Myocyte (in vitro differentiated cells): ENCODE results near the gene INPP5B. TPM values are rescaled to one million over a fixed set of nuclear protein-coding genes. Genes with fewer than 3 reads are reported as not detected.
A peak's percentile ranks its signal among the peaks of the same experiment; 100 is the strongest.
"Not testable (repeated sequence)": the region's sequence is repeated elsewhere in the genome, so short reads cannot be mapped to it uniquely, and the experiment has no call there.

Experiments used
- DNase-seq: peaks from one replicate; pipeline ENCODE4 v3.0.0-alpha.2; 2012; ENCODE audit warnings: low read depth
- total RNA-seq: library from RNA; depleted of rRNA; stranded (reverse); fragments of >200 nt; gene quantifications from 2 replicates; pipeline ENCODE4 v1.2.3, GENCODE V29; 2014

The INPP5B gene
- total RNA-seq, 1 donor from 2014 or later, result 15.7 TPM

DNA sequence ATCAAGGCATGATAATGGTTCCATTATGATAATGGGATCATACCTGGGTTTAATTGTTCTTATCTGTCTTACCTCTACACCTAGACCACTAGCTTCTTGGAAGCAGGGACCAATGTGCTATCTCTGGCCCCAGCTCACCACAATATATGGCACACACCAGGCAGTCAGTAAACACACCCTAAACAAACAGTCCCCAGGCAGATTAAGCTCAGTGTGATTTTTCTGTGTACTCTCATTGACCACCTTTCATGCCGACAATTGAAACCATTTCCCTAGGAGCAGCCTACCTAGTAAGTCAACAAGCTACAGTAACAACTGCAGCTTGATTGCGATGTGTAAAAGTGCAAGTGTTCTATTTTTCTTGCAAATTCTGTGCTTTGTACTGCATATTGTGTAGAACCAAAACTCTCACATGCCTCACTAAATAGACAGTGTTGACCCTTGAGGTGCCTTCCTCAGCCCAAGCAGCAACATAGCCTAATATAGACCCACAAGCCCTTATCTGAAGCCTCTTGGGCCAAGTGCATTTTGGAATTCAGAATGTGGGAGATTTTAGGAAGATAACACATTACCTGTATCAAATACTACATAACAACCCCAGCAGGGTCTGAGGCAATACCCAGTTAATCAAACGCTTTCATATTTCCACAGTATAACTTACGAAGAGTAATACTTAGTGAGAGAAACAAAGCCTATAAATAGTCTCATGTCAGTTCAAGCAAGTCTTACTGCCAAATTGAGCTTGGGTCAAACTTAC is 32.0 kb downstream of the INPP5B start:
- no peak for DNase-seq

DNA sequence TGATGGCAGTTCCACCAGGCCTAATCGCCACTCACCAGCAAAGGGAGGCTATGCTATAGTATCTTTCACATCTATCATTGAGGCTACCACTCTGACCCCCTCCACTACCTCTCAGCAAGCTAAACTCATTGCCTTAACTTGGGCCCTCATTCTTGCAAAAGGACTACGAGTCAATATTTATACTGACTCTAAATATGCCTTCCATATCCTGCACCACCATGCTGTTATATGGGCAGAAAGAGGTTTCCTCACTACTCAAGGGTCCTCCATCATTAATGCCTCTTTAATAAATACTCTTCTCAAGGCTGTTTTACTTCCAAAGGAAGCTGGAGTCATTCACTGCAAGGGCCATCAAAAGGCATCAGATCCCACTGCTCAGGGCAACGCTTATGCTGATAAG is 35.4 kb downstream of the INPP5B start:
- DNase-seq, result not testable (repeated sequence)

DNA sequence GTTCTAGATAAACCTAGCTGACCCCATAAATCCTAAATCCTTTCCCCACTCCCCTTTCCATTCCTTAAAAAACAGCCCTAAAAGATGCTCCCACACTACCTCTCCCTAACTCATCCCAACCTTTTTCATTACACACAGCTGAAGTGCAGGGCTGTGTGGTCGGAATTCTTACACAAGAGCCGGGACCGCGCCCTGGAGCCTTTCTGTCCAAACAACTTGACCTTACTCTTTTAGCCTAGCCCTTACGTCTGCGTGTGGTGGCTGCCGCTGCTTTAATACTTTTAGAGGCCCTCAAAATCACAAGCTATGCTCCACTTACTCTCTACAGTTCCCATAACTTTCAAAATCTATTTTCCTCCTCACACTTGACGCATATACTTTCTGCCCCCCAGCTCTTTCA is 36.0 kb downstream of the INPP5B start:
- not testable (repeated sequence) for DNase-seq

DNA sequence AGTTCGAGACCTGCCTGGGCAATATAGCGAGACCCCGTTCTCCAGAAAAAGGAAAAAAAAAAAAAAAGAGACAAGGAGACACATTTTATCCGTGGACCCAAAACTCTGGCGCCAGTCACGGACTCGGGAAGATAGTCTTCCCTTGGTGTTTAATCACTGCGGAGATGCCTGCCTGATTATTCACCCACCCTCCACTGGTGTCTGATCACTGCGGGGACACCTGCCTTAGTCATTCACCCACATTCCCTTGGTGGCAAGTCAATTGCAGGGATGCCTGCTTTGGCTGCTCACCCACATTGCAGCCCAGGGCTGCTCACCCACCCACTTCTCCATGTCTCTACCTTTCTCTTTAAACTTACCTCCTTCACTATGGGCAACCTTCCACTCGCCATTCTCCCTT is 38.3 kb downstream of the INPP5B start:
- DNase-seq, result peak; percentile 38

DNA sequence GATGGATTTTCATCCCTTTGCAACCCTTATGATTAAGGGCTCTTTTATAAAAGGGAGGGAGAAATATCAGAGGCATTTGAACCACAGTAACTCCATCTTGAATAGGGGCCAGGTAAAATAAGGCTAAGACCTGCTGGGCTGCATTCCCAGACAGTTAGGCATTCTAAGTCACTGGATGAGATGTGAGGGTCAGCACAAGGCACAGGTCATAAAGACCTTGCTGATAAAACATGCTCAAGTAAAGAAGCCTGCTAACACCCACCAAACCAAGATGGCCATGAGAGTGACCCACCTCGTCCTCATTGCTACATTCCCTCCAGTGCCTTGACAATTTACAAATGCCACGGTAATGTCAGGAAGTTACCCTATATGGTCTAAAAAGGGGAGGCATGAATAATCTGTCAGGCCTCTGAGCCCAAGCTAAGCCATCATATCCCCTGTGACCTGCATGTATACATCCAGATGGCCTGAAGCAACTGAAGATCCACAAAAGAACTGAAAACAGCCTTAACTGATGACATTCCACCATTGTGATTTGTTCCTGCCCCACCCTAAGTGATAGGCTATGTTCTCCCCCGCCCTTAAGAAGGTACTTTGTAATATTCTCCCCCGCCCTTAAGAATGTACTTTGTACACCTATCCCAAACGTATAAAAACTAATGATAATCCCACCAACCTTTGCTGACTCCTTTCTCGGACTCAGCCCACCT is 39.3 kb downstream of the INPP5B start:
- DNase-seq, result not testable (repeated sequence)

DNA sequence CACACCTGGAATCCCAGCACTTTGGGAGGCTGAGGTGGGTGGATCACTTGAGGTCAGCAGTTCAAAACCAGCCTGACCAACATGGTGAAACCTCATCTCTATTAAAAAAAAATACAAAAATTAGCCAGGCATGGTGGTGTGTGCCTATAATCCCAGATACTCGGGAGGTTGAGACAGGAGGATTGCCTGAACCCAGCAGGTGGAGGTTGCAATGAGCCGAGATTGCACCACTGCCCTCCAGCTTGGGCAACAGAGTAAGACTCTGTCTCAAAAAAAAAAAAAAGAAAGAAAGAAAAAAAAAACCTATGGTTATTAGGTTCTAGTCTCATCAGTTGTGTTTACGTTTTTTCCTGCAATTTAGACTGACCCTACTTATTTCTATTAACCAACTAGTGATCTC is 40.3 kb downstream of the INPP5B start:
- DNase-seq, result not testable (repeated sequence)

DNA sequence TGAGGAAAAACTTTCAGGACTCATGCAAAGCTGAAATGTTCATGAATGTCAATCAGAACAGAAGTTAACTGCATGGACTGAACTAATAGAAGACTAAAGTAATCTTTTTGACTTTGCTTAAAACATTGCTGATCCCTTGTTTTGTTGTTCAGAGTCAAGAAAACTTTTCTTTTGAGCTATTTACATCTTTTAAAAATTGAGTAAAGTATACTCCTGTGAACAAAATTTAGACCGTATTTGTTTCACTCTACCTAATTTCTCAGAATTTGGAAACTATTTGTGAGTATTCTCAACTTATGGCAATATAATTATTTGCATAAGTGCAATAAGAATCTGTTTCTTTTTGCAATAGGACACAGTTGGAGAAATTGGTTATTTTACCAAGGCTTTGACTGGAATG is 41.1 kb downstream of the INPP5B start:
- no peak for DNase-seq

DNA sequence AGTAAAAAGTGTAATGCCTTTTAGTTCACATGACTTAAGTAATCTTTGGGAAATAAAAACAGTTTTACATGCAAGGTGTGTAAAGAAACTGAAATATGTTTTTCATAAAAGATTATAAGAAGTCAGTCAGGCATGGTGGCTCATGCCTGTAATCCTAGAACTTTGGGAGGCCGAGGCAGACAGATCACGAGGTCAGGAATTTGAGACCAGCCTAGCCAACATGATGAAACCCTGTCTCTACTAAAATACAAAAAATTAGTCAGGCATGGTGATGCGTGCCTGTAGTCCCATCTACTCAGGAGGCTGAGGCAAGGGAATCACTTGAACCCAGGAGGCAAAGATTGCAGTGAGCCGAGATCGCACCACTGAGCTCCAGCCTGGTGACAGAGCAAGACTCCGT is 42.9 kb downstream of the INPP5B start:
- DNase-seq, result not testable (repeated sequence)

DNA sequence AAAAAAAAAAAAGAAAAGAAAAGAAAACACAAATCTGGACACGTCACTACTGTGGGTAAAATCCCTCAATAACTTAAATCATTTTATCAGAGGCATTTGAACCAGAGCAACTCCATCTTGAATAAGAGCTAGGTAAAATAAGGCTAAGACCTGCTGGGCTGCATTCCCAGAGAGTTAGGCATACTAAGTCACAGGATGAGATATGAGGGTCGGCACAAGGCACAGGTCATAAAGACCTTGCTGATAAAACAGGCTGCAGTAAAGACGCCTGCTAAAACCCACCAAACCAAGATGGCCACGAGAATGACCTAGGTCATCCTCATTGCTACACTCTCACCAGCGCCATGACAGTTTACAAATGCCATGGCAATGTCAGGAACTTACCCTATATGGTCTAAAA is 43.9 kb downstream of the INPP5B start:
- DNase-seq, result no peak

DNA sequence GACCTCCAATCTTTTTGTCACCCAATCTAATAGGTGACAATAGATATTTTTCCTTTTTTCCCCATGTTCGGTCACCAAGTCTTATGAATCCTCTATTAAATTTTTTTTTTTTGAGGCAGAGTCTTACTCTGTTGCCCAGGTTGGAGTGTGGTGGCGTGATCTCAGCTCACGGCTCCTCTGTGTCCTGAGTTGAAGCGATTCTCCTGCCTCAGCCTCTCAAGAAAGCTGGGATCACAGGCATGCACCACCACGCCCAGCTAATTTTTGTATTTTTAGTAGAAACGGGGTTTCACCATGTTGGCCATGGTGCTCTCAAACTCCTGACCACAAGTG is 45.0 kb downstream of the INPP5B start:
- no peak for DNase-seq

DNA sequence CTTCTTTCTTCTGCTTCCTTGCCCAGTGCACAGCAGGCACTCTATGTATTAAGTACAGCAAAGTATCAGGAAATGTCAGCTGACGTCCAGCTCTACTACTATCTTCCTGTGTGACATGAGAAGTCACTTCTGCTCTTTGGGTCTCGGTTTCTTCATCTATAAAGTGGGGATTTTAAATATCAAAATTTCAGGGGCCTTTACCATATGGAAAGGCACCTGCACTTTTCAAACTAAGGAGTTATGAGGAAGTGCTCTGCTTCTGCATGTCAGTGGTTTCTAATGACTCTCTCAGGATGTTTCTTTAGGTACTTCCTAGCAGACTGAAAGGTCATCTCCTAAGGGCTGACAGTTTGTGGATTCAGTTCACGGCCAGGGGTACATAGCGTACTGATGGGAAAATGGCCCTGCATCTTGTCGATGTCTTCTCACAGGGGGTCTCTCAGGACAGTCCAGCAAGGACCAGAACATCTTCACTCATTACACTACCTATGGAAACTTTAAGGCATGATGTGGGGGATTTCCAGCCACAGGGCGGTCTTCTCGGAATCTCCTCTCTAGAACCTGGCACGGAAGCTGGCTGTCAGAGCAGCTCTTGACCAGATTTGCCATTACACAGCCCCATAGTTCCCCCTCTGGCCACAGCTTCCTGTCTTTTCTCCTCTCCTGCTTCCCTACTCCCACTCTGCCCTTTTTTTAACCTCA is 45.5 kb downstream of the INPP5B start:
- DNase-seq, result no peak

DNA sequence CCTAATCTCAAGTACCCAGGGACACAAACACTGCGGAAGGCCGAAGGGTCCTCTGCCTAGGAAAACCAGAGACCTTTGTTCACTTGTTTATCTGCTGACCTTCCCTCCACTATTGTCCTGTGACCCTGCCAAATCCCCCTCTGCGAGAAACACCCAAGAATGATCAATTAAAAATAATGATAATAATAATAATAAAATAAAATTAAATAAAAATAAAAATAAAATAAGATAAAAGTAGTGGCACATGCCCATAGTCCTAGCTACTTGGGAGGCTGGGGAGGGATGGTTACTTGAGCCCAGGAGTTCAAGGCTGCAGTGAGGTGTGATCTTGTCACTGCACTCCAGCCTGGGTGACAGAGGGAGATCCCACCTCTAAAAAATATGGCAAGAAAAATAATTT is 49.3 kb downstream of the INPP5B start:
- not testable (repeated sequence) for DNase-seq

DNA sequence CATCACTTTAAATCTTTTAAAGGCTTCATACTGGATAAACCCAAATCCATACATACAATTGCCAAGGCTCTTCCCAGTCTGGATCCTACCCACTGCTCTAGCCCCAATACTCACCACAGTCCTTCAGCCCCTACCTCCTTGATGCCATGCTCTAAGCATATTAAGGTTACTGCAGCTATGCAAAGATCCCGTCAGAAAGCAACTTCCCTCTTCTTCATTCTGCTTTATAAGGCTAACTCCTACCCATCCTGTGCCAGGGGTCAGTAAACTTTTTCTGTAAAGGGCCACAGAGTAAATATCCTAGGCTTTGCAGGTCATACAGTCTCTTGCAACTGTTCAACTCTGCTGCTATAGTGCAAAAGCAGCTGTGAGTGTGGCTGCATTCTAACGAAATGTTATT is 53.2 kb downstream of the INPP5B start:
- DNase-seq, result no peak

DNA sequence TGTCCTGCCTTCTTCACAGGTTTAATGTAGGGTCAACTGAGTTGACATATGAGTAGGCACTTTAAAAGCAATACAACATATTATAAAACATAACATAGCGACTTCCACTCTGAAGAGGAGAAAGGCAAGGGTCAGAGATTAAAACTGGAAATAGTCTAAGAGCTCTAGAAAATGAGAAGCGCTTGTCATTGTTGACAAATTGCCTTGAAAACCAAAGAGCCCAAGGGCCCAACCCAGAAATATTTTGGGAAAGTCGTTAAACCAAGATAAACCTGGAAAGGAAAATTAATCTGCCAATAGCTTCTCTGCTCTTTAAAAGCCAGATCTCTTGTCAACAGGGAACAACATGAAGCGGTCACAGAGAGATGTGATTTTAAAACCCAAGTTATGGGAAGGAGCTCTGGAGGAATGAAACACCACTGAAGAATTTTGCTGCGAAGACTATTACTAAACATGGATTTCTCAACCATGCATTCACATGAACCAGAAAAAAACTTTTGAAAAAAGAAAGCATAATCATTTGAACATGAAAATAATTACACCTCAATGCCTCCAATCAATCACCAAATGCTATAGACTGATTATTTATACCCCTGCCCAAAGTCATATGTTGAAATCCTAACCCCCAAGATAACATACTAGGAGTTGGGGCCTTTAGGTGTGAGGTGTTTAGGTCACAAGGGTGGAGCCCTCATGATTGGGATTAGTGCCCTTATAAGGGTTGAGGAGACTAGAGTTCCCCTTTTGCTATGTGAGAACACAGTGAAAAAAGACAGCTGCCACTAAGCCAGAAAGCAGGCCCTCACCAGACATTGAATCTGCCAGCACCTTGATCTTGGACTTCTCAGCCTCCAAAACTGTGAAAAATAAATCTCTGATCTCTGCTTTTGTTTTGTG is 54.5 kb downstream of the INPP5B start:
- DNase-seq, result no peak

DNA sequence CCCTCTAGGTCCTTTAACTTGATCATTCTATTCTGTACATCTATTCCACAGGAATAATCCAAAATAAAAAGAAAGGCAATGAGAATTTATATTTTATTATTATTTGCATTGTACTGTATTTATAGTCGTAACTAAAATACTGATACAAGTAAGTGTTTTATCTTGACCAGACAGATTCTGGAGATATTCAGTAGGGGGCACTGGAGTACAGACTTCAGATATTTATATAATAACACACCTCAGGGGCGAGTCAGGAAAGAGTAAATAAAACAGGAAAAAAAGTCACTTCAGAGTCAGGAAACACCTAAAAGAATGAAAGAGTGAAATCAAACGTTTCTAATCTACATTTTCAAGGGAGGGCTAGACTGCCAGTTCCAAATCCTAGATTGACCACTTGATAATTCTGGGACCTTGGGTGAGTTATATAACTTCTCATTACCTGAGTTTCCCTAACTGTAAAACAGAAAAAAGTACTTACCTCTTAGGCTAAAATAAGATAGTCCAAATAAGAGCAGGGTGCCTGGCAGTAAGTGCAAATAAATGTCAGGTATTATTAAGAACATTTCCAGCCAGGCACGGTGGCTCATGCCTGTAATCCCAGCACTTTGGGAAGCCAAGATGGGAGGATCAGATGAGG is 56.4 kb downstream of the INPP5B start:
- peak; percentile 35 for DNase-seq

DNA sequence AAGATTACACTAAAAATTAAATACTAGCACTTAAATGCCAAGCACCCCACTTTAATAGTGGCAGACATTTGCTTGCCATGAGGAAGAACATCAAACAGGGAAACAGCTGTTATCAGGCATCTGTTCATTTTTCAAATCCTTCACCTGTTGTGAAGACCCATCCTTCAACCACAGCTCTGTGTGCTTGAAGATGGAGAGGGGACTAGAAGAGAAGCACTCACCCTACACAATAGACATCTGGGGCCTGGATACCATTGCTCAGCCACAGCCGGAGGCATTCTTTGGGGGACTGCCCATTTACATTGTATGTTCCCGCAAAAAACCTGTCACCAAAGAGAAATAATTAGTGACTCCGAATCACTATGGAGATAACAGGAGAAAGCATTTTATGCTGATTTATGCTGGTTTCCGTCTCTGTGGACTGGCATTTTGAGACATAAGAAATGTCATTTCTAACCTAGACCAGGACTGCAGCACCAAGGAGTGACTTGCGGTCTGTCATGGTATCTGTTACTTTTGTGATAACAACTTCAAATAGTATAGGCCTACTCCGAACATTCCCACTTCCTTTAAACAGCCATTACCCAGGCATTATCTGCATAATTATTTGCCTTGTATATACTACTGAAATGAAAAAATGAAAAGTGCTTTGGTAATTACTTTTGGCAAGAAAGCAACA is 58.7 kb downstream of the INPP5B start:
- DNase-seq, result peak; percentile 65

DNA sequence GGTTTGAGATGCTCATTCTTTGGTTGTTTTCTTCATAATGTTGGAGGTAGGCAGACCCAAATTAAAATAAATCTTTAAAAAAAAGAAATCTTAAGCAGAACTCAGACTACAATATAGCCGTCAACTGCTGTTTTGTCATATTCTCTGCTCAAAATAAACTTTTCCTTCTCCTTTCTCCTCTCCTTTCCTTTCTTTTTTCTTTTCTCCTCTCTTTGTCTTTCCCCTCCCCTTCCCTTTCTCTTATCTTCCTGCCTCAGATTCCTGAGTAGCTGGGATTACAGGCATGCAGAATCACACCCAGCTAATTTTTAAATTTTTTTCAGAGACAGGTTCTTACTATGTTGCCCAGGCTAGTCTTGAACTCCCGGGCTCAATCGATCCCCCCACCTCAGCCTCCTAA is 62.7 kb downstream of the INPP5B start:
- DNase-seq, result no peak

DNA sequence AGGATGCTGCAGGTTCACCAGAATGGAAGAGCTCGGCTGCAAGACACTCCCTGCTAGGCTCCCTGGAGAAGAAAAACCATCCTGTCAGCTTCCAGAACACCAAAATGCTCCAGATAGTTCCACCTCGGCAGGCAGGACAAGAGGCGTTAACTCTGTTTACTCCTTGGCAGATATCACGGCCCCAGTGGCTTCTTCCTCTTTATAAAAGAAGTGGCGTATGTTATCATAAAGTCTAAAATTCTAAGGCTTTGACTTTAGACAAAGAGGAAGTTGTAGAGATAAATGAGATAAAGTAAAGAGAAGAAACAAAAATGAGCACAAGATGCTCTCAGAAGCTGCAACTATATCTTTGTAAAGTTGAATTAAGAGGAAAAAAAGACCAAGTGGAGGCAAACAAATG is 63.2 kb downstream of the INPP5B start:
- DNase-seq, result no peak

DNA sequence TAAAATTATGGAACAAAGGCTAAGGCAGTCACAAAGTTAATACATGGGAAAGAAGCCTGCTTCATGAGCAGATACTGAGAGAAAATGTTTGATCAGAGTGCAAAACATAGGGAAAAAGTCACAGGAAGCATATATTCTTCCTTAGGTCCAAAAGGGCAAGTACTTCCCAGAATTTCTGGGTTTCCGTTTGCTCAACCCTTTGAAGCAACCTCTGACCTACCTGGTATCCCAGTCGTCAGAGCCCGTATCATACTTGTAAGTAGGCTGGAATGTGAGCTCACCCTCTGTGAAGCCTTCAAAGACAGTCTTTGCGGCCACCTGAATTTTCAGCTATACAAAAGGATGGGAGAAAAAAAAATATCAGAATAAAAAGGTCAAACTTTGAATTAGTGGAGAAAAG is 67.0 kb downstream of the INPP5B start:
- DNase-seq, result no peak

DNA sequence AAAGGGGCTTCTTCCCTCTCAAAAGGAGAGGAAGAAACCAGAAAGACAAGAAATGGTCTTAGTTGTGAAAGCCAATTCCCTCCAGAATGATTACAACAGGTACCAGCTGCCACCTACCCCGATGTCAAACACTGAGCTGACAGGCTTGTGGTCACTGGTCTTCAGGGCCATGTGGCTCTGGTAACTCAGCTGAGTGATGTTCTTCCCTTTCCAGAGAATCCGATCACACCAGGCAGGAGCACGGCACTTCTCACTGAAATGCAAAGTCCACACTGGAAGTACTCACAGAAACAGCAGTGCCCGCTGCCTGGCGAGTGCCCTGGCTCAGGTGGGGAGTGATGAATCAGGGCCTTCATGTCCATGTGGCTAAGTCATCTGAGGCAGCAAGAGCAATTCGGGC is 68.8 kb downstream of the INPP5B start:
- DNase-seq, result peak; percentile 18
